HG03108 (cell line): ENCODE results near the gene ADGRL3.
"Not testable (repeated sequence)": the region's sequence is repeated elsewhere in the genome, so short reads cannot be mapped to it uniquely, and the experiment has no call there.

Experiments
- ATAC-seq: cut with Tn5 transposase; IDR thresholded peaks from one replicate; pipeline ENCODE4 v1.9.1; 2021; ENCODE audit warnings: moderate library complexity; ENCODE audit not compliant: unreplicated experiment

Gene ADGRL3

DNA sequence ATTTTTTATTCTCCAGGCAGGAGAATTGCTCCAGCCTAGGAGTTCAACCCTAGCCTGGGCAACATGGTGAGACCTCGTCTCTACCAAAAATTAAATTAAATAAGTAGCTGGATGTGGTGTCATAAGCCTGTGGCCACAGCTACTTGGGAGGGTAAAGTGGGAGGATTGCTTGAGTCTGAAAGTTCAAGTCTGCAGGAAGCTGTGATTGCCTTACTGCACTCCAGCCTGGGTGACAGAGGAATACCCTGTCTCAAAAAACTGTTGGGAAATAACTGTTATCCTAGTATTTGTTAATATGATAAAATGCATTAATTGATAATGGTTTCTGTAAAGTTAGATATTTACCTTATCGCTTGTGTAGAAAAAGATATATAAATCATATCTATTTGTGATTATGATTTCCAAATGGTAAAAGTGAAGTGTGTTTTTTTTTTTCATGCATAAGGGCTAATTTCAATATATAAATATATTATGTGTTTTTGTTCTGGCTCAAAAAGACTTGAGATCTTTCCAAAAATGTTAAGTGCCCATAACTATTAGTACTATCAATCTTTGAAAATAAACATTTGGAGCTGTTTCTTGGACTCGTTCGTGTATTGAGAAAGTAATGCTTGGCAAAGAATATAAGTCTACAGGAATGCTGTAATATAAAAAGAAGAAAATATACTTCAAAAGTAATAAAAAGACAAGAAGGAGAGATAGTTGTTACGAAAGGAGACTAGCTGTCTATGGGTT lies 396.6 kb downstream of the ADGRL3 start:
- ATAC-seq: no peak

DNA sequence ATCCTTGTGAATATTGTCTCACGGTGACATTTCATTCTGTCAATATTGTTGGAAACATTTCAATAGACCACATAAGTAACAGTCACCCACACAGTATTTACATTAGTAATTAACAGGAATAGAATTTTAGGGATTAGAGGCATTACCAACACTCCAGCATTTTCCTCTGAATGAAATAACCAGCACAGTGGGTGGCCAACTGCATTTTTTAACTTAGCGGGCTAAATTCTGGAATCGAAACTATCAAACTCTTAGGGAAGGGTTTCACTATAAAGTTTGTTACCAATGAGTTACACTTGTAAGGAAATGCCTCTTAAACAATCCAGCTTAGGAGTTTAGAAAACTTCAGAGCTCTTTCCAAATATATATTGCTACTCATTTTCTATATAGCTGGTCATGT lies 403.0 kb downstream of the ADGRL3 start:
- ATAC-seq: no peak

DNA sequence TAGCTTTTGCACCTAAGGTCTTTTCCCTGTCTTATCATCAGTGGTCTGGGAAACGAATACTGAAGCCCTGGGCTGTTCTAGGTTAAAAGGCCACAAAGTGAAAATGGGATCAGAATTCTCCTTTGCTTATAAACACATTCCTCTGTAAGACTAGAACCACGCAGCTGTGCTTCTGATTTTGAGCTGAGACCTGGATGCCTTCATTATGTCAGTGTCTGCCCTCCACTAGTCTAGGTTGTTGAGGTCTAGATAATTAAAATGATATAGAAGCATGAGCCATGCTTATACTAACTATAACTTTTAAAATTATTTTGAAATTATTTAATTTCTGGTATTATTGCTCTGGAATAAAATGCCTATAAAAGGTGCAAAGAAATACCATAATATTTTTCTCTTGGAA lies 403.9 kb downstream of the ADGRL3 start:
- ATAC-seq: no peak

DNA sequence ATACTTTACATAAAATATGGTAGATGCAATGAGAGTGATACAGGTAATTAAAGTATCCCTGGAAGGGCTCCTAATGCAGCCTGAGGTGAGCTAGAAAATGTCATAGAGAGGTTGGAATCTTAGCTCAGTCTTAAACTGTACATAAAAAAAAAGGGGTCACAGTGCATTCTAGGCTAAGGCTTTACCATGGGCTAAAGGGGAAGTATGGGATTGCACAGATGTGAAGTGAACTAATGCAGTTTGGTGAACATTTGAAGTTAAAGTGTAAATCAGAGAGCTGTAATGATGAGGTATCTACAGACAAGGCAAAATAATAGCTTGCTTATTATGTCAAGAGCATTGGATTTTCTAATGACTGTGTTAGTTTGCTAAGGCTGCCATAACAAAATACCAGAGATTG lies 405.9 kb downstream of the ADGRL3 start:
- no peak for ATAC-seq

DNA sequence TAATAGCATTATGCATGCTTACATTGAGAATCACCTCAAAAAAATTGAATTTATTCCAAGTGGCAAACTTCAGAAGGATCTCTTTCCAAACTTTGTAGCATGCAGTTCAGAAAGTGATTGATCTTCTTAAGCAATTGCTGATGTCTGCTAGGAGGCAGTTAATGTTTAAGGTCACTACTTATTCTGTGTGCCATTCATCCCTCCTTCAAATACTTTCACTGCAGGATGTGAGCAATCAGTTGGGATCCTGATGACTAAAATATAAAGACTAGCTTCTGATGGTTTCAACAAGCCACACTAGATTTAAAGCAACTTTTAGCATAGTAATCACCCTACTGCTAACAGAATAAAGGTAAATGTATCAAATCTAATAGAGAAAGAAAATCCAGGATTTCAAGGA lies 414.1 kb downstream of the ADGRL3 start:
- no peak for ATAC-seq

DNA sequence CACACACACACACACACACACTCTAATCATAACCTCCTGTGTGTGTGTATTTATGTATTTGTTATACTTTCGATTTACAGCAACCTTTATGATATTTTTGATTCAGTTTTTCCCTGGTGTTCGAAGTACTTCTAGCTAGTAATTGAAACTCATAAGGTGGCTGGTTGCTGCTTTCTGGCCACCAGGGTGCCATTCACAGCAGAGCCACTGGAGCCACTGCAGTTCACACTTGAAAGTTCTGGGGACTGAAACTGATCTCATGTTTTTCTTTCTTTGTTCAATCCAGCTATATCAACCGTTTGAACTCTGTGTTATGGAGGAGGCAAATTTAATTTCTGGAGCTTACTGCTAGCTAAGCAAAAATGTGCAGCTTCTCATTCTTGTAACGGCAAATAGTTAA lies 419.4 kb downstream of the ADGRL3 start:
- no peak for ATAC-seq

DNA sequence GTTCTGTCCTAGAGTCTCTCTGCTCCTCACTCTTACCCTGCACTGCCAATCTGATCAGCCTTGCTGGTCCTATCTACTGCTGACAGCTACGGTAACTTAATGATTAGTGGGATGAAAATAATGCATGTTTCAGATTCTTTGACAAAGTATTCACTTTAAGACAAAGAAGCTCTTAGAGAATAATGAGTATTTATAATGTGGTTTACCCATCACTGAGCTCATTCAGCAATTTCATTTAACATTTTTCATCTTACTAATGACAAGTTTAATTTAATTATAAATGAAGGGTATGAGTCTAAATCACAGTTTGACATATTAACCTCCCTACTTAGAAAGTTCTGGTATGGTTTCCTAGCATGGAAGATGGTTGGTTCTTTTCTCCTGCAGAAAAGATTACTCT lies 428.2 kb downstream of the ADGRL3 start:
- no peak for ATAC-seq

DNA sequence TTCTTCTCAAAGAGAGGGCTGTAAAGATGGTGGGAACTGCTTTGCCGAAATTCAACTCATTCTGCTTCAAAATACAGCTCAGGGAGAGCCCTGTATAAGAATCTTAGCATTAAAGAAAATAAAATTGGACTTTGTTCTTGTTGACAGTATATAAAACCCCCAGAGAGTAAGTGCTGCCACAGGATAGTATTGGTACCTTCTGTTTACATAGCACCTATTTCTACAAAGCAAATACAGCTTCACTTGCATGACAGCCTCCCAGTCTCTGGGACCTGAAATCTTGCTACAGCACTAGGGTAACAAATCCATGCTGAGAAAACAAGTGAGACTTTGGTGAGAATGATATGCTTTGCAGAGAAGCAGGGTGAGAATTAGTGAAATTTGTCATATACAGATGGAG lies 428.6 kb downstream of the ADGRL3 start:
- ATAC-seq: no peak

DNA sequence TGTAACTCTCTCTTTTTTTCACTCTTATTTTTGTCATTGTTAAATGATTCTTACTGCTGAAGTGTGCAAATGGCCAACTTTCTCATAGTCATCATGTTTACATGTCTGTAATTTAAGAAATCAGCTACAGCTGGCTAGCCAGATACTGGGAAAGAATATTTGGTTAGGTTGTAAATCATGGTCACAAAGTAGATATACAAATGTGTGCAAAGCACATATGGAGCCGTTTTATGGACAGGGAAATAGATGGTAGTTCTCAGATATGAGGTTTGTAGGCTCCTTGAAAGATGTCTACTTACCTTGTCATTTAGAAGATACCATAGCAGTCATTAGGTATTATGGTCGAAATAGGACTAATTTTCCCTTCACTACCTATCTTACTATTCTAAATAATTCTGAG lies 430.4 kb downstream of the ADGRL3 start:
- no peak for ATAC-seq

DNA sequence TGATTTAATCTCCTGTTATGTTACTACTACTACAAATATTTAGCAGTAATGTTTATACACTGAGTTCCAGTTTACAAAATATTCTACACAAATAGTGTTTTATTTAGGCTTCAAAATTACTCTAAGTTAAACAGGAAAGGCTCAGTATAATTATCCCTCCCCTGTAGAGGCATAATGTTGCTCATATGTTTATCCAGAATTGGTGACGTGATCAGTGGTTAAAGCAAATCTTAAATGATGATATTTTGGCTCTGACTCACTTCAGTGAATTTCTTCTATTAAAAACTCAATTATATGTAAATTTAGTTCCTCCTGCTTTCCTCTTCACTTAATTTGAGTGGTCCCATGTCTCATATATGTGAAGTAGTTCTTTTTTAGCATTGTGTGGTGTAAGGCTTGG lies 438.5 kb downstream of the ADGRL3 start:
- no peak for ATAC-seq

DNA sequence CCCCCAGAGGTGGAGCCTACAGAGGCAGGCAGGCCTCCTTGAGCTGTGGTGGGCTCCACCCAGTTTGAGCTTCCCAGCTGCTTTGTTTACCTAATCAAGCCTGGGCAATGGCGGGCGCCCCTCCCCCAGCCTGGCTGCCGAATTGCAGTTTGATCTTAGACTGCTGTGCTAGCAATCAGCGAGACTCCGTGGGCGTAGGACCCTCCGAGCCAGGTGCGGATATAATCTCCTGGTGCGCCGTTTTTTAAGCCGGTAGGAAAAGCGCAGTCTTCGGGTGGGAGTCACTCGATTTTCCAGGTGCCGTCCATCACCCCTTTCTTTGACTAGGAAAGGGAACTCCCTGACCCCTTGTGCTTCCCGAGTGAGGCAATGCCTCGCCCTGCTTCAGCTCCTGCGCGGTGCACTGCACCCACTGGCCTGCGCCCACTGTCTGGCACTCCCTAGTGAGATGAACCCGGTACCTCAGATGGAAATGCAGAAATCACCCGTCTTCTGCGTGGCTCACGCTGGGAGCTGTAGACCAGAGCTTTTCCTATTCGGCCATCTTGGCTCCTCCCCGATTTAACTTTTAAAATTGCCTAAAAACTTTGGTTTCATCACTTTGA lies 446.7 kb downstream of the ADGRL3 start:
- not testable (repeated sequence) for ATAC-seq

DNA sequence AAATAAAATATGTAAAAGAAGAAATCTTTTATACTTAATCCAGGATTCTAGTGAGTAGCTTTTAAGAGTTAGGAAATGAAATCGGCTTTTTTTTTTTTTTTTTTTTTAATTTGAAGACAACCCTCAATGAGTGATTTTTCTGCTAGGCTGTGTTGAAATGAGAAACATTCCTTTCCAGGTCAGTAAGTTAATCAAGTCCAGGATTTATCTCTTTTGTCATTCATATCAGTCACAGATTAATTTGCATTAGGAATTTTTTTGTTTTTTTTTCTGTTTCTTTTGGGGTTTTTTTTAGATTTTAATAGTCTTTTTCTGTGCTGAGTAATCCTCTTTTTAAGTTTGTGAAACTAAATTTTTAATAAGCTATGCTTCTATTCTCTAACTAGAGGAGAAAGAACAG lies 448.1 kb downstream of the ADGRL3 start:
- ATAC-seq: no peak

DNA sequence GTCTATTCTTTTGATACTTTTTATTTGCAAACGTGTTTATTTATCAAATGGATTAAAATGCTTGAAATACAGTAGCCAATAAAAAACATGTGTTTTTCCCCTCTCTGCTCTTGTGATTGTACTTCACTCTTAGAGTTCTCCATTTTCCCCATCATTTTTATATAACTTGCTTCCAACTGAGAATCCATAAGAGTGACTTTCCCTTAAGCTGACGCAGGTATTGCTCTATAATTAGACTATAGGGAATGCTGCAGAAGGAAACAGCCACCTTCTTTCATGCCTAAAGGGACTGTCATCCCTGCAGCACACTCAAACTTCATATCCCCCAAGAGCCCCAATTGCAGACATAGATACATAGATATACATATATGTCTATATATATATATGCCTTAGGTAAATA lies 456.9 kb downstream of the ADGRL3 start:
- ATAC-seq: no peak

DNA sequence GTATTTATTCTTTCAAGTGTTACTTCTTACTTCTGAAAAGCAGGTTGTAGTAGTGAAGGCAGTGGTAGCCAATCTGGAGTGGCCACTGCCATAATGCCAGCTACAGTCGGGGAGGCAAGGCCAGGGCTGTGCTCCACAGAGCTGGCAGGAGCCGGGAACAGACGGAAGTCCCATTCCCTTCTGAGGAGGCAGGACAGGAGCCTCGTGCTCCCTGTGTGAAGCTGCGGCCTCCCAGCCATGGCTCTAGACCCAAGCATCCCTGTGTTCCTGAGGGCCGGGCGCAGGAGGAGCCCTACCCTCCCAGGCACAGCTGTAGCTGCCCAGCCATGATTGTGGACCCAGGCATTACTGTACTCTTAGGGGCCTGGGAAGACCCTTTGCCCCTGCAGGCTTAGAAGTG lies 461.8 kb downstream of the ADGRL3 start:
- no peak for ATAC-seq

DNA sequence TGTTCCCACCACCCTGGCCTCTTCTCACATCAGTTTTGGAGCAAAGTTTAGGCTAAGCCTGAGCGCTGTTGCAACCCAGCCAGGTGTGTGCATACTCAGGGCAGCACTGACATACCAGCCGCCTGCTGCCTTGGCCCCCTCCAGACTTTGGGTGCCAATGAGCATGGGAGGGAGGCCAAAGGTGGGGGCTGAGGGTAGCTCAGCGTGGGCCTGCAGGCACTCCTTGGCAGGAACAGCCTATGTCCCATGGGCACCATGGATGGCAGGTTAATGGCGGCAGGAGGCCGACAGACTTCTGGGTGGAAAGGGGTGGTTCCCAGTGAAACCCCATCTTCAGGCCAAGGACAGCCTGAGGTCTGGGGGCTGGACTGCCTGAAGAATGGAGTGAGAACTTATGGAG lies 462.2 kb downstream of the ADGRL3 start:
- ATAC-seq: no peak

DNA sequence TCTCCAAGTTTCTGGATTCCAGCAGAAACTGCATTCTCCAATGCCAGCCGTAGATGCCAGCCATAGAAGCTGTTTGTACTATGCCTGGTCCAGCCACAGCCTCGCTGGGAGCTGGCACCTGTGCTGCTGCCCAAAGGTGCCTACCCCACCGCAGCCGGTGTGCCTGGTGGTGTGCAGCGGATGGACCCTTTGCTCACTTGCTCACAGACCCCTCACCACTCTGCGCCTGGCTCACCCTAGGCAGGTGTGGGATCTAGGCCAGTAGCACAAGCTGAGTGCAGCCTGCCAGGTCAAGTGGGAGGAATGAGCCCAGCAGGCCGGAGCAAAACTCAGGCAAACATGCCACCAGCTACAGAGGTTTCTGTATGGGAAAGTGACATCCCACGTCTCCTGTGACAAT lies 463.2 kb downstream of the ADGRL3 start:
- ATAC-seq: no peak

DNA sequence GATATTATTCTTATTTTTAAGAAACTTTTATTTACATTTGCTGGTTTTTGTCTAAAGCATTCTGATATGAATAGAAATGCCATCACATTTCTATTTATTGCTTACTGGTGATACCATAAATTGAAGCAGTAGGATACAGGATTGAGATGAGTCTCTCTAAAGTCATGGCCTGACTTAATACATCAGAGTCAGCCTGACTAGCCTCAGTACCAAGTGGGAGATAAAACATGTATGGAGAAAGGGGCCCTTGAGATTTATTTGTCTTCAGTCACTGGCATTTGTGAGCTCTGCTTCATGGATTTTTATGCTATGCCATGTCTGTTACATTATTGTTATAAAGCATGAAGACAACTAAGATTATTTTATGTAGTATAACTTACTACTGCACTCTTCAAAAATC lies 465.5 kb downstream of the ADGRL3 start:
- no peak for ATAC-seq

DNA sequence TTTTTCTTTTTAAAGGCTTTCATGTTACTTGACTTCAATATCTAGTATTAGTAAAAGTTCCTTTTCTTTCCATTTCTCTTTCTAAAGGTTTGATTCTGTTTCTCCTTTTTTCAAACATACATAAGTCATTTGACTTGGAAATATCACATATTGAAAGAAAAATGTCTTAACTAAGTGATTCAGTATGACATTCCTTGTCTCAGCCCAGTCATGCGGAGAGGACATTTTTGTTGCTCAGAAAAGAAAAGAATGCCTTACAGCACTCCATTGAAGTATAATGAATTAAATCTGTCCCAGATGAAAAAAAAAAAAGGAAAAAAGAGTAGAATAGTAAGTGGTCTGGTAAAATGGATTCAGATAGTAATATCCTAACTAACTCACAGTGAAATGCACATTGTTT lies 466.1 kb downstream of the ADGRL3 start:
- ATAC-seq: no peak

DNA sequence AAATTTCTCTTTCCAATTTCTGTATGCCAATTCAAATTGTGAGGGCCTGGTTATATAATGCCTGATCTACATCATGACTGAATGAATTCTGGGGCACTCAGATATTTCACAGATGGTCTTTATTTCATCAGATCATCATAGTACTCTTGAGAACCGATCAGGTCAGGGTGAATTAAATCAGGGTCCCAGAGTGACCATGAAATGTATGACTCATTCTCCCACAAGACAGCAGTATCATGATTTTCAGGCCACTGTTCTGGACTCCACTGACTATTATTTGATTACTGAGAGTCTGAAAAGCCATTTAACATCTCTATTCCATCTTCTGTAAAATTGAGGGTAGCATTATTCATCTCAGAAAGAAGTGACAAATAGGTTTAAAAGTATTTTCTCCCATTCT lies 471.5 kb downstream of the ADGRL3 start:
- ATAC-seq: no peak

DNA sequence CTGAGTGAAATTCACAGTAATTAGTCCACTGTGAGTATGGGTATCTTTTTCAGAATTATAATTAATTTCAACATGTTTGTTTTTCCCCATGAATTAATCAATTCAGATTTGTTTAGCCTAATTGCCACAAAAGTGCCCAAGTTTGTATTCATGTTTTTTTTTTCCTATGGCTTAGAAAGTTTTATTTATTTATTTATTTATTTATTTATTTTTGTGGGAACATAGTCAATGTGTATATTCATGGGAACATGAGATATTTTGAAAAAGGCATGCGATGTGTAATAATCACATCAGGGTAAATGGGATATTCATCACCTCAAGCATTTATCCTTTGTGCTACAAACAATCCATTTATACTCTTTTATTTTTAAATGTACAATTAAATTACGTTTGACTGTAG lies 475.3 kb downstream of the ADGRL3 start:
- ATAC-seq: no peak

DNA sequence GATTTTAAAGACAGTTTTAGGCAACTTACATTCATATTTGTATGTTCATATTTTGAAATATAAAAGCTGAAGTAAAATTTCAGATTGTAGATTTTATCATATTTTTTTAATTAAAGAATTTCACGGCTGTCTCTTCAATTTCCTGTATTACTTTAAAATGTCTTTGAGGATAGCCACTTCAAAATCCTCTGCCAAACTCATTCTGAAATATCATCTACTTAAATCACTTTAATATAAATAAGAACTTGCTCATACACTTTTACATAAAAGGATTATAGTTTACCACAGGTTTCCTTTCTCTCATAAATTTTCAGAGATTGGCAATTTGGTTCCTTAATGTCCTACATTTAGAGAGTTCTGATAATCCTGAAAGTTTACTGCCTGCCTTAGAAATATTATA lies 478.2 kb downstream of the ADGRL3 start:
- no peak for ATAC-seq

DNA sequence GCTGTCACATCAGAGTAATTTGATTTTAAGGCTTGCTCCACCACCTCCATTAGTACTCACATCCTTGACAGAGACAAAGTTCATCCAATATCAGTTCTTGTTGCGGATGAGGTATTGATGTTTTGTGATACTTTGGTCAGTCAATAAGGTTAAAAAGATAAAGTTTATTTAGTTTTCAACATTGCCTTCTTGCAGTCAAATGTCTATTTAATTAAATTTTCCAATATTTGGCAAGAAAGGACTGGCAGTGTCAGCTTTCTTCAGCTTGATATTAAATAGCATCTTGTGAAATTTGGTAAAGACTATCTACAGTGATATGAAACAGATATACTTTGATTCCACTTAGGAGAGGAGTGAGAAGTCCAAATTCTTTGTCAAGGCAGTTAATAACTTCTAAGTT lies 493.4 kb downstream of the ADGRL3 start:
- no peak for ATAC-seq

DNA sequence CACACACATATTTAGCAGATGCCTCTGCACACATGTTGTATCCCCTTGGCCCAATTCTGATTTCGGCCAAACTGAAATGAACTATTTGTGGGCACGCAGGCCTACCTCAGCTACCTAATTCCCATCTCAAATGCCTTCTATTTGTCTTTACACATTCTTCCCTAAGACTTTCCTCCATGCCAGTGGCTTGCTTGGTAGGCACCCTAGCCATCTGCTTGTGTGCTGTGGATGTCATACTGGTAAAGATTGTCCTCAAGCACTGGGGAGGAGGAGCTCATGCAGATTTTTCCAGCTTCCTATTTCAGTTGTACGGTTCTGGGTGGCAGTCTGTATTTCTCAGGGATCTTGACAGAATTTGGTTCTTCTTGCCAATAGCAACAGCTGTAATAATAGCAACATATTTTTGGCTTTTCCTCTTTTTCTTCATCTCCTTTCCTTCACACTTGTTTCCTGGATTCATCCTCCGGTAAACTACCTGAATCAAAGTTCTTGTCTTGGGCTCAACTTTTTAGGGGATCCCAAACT lies 514.3 kb downstream of the ADGRL3 start:
- ATAC-seq: no peak
